GM18498 (cell line): ENCODE data around the gene CGNL1.

Experiments
- ATAC-seq: cut with Tn5 transposase; IDR thresholded peaks from one replicate; pipeline ENCODE4 v1.9.1; 2021; ENCODE audit warnings: mild to moderate bottlenecking, moderate library complexity; ENCODE audit not compliant: unreplicated experiment

The CGNL1 gene

DNA sequence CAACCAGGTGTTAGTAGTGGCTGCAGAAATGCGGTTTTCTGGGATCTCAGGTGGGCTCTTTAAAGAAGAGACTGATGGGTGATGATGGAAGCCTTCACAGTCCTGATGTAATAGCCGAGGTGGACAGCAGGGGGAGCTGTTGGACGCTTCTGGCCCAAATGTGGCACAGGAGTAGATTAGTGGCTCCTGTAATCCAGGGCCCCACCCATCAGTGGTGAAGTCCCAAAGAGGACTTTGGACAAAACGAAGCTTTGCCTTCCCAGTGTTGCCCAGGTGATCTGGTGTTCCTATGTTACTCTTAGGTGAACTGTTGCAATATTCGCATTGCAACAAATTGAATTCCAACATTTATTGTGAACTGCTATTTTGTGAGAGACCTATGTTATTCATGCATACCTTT, 183.6 kb downstream of the CGNL1 start:
- no peak for ATAC-seq

DNA sequence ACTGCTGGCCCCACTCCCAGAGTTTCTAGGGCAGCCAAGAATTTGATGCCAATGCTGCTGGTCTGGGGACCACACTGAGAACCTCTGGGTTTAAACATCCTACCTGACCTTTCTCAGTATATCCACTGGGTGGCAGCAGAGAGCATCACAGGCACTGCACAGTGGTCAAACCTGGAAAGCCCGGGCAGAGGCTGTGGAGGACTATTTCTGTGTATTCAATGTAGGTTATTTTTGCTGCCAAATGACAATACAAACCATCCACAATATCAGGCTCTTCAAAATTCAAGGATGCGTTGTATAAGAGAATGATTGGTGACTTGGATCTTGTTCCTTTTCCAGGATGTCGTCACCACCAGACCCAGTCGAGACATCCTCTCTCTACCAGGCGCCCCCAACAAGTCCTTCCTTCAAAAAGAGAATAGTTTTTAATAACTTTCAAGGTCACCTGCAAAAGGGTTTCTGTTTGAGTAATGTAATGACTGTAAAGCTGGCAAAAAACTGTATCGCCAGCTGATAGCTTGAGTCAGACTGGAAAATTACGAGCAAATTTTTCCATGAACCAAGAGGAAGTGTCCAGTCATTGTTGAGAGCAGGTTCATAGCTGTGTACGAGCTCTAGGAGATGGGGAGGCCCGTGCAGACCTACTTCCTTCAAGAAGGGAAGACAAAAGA, 184.9 kb downstream of the CGNL1 start:
- peak; percentile 88 for ATAC-seq

DNA sequence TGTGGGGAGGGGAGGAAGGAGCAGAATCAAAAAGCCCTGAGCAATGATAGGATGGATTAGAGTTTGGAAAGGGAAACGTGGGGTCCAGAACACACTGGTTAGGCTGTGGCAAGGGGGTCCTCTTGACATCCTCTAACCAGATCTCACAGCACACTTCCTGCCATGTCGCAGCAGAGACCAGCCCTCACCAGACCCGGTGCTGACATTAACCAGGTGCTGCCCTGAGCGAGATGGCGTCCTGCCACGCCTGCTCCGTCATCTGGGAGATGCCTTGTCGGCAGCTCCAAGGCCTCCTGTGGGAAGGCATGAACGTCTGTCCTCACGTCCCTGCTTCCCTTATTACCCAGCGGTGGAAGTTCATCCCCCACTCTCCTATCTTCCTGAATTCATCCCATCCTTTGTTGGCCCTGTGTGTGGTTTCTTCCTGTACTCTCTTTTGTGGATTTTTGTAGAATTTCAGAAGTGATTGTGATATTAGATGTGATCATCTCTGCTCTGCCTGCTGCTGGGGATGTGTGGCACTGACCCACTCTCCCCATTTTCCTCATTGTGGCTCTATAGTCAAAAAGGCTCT, 186.0 kb downstream of the CGNL1 start:
- ATAC-seq: no peak

DNA sequence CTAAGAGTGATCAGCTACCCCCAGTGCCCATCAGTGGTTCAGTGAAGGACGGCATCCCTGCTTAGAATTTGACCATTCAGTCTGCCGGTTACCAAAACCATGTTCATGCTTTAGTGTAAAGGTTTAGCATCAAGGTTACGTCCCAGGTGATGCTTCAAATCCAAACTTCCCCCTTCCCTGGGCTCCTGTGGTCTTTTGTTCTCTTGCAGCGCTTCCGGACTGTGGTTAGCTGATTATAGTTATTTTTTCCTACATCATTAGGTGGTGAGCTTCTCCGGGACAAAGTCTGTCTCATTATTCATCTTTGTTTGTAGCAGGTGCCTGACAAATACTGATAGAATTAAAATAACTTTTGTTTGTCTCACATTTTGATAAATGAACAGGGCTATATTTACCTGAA, 187.1 kb downstream of the CGNL1 start:
- no peak for ATAC-seq

DNA sequence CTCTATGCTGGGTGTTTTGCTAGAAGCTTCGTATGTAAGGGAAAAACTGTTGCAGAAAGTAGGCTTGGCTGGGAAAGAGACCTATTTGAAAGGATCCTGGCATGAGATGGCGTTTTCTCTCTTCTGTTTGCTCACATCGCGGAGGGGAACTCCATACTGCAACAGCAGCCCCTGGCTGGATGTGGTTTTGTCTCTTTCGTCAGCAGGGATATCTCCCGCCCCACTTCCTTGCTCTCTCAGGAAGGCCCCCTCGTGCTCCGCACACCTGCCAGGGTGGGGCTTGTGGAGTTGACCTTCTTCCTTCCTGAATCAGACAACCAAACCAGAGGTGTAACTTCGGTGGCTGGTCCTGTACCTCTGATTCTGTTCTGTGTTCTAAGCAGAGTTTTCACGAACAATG, 189.0 kb downstream of the CGNL1 start:
- no peak for ATAC-seq

DNA sequence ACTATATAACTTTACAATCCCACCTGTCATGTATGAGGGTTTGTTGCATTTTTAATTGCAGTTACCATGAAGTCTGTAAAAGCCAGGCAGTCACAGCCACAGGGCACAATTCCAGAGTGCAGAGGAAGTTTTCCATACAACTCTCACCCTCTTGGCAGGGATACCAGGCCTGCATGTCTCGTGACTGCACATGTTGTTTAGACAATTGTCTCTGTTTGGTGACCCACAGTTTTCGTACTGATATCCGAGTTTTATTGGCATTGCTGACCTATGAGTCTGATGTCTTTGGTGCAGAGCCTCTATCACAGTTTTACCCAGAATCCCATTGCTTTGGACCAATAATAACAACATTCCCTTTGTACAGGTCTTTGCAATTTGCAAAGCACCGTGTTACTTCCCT, 190.5 kb downstream of the CGNL1 start:
- ATAC-seq: no peak

DNA sequence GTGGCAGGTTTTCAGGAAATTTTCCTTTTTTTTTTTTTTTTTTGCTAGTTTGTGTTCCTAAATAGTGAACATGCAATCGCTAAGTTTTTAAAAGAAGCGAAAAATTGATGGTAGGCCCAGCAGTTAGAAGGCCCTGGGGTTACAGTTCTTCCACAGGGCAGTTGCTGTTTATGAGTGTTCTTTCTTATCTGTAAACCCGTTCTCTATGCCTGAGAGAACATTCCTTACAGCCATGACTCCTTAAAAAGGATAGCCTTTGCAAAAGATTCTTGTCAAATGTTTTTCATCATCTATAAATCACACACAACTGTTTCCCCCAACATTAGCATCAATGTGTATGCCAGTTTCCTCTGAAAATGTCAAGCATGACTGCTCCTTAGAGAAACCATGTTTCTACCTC, 191.6 kb downstream of the CGNL1 start:
- ATAC-seq: no peak

DNA sequence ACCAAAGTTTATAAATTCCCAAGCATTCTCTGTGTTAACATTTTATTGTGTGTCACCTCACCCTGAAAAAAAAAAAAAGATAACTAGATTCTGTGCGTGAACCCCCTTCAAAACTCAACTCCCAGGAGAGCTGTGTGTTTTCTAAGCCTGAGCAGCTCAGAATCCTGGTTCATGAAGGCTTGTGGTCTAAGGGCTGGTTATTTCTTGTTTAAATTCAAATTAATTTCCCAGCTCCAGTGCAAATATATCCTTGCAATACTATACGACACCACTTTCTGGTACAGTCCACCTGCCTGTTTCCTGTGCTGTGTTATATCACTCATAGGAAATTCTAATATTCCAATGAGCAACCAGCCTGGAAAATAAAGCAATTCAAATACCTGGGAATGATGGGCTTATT, 192.0 kb downstream of the CGNL1 start:
- ATAC-seq: no peak

DNA sequence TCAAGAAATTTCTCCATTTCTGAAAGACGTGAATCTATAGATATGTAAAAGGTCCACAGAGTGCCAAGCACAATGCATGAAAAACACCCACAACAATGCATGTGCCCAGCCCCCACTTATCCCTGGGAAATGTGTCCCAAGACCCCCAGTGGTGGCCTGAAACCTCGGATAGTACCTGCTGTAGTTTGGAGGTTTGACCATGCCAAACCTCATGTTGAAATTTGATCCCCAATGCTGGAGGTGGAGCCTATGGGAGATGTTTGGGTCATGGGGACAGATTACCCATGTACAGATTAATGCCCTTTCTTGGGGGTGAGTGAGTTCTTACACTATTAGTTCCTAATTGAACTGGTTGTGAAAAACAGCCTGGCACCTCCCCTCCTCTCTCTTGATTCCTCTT, 194.0 kb downstream of the CGNL1 start:
- ATAC-seq: no peak

DNA sequence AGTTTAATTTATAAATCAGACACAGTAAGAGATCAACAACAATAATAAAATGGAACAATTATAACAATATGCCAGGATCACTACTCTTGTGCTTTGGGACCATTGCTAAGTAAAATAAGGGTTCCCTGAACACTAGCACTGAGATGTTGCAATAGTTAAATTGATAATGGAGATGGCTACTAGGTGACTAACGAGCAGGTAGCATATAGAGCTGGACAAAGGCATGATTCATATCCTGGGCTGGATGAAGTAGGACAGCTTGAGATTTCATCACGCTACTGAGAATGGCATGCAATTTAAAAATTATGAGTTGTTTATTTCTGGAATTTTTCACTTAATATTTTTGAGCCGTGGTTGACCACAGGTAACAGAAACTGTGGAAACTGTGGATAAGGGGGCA, 194.7 kb downstream of the CGNL1 start:
- ATAC-seq: no peak

DNA sequence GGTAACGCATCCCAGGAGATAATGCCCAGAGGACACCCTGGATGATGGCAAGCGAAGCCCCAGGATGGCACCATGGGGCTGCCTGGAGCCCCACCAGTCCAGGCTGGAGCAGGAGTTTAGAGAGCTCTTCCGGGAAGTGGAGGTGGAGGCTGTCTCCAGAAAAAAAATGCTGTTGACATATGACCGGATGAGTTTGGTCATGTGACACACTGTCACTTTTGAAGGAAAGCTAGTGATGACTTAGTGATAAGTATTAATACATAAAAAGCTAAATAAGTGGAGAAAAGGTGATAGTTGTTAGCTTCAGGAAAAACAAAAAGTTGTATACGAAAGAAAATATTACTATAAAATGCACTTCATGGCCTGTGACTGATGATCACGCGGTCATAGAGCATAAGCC, 195.4 kb downstream of the CGNL1 start:
- no peak for ATAC-seq

DNA sequence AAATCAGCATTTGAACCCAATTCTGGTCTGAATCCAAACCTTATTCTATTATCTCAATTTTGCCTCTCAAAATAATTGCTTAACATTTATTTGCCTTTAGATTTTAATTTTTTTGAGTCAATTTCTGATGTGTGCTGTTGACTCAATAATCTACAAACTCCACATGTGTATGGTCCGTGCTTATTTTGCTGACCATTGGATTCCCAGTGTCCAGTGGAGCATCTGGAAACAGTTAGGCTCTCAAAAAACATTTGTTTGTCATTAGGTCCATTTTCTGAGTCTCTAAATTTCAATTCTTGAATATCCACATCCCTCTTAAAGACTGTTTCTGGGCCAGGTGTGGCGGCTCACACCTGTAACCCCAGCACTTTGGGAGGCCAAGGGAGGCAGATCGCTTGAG, 196.2 kb downstream of the CGNL1 start:
- no peak for ATAC-seq

DNA sequence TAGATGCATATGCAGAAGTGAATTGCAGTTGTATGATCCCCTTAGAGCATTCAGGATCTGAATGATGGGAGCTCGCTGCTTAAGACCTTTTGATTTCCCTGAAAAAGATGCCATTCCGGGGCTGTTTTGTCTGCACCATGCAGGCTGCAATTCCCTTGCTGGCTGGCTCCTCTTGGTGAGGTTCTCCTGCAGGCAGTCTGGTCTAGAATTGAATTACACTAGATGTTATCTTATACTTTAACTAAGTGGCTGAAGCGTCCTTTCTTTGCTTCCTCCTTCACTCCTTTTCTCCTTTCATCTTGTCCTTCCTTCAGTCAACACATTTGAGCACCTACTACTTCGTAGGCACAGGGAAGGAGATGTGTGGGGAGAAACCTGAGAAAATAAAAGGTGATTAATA, 196.8 kb downstream of the CGNL1 start:
- ATAC-seq: no peak

DNA sequence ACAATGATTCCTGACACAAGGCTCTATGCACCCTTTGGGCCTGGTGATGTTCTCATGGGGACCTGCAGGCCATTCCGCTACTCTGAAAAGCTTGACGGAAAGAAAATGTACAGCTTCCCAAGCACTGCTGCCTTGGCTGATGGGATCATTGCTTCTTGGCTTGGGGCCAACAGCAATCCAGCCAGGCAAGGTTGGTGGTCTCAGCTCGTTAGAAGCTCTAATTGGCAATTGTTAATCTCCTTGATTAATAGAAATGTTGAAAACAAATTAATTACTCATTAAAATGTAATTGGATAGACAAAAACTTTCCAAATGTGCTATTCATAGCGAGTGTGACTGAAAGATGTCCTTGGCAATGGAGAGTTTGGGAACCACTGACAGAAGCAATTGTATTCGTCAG, 199.1 kb downstream of the CGNL1 start:
- no peak for ATAC-seq

DNA sequence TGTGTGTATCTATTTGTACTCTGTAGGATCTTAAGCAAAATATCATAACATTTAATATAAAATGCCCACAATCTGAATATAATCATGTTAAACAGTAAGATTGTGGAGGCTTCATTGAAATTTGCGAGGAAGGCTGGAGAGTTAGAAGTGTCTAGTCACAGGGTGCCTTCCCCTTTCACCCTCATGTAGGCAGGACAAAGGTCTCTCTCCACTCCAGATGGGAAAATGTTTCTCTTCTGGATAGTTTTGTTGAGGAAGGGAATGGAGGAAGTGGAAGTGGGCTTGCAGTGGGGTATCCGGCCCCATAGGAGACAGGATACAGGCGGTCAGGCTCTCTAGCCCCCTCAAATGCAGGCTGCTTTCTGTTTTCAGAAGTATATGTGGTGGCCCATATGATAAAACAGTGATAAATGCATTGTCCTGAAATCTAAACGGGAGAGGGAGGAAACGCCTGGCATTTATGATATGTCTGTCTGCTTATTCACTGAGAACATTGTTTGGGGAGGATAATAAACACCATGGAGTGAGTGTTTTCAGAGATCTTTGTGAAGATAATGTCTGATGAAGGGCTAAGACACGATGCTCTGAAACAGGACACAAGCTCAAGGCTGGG, 202.1 kb downstream of the CGNL1 start:
- ATAC-seq: no peak

DNA sequence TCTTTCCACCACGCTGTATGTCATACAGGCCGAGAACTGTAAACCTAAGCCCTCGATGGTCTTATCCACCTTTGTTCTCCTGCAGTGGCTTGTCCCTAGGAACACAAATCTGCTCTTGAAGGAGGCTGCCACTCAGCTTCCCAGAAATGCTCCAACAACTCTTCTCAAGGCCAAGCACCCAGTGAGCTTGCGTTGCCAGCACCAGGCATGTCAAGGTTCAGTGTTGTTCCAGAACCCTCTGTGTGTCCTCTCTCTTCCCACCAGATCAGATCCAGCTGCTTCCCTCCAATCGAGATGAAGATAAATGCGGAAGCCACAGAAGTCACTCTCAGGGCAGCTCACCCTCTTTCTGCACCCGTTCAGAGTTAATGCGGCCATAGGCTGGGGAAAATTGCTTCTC, 204.1 kb downstream of the CGNL1 start:
- no peak for ATAC-seq

DNA sequence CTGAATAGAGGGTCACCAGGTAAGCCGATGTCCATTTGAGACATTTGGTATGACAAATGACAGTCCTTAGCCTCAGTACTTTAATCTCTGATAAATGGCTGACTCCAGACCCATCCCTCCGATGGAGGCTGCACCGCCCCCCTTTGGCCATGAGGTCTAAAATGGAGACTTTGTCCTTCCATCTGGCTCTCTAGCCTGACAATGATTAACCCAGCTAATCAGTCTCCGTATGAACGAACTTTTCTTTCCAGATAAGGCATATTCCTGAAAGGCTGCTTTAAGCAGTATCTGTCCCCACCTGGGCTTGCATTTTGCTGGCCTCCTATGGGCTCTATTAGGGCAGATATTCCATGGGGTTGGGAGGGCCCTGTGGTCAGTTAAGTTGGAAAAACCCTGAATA, 204.6 kb downstream of the CGNL1 start:
- ATAC-seq: no peak

DNA sequence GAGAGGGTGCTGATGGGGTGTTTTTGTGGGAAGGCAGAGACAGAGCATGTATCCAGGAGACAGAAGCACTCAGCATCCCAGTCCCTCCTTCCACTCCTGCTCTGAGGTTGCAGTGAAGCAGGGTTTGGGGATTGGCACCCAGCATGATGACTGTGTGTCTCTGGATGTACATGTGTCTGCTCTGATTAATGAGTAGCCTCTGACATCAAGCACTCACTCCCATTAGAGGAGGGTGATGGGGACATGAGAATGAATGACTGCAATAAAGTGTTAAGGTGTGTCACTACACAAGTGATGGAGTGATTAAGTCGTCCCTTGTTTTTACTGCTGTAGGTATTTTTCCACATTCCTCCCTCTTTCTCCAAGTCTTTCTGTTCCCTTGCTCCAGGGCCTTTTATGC, 205.8 kb downstream of the CGNL1 start:
- ATAC-seq: no peak

DNA sequence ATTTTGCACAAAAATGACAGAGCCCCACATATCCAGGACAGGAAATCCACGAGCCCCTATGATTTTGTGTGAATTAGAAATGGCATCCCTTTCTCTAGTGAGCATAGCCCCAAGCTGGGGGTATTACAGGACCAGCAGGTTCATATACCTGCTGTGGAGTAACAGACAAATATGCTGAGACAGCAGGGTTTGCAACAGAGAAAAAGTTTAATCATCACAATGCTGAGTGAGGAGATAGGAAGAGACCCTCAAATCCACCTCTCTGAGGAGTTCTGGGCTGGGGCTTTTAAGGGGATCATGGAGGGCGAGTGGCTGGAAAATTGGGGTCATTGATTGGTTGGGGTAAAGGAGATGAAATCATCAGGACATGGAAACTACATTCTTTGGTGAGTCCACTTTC, 207.0 kb downstream of the CGNL1 start:
- ATAC-seq: no peak

DNA sequence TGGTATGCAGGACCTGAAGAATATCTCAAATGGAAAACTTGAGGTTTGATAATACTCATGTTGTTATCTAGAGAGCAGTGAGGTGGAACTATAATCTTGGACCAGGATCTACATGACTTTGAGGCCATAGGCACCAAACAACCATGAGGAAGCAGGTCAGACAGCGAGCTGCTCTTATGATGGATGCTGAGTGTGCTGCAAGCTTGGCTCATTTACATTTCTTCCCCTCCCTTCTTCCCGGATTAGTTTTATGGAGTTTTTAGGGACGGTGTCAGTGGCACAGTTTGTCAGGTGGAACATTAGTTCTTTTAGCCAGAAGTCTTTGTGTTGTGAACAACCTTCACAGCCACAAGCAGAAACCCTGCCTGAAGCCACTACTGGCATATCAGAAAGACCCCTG, 207.4 kb downstream of the CGNL1 start:
- ATAC-seq: no peak

DNA sequence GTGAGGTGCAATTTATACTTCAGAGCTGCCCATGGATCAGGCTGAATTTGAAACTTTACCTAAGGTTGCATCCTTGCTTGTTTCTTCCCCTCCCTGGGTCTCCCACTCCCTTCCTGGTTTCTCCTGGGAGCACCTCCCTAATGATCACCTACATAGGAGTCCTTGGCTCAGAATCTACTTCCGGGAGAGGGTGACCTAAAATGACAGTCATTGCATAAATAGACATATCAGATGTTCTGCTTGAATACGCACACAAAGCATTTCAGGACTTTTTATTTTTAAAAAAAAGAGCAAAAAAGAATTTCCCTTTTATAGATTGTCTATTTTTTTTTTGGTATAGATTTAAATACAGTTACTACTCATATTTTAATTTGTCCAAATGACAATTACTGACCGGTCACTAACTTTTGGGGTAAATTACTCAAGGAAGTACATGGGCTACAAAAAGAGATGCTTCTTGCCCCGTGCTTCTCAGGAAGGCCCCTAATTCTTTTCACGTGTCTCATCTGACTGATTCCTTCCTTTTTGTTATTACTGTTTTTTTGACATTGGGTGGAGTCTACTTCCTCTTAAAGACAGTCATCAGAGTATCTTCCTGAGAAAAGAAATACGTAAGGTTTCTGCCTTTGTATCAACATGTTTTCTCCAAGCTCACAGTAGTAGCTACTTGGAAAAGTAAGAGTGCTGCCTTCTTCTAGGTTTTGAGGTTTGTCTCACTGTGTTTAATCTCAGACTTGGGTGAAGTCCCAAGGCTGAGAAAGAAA, 210.5 kb downstream of the CGNL1 start:
- no peak for ATAC-seq

DNA sequence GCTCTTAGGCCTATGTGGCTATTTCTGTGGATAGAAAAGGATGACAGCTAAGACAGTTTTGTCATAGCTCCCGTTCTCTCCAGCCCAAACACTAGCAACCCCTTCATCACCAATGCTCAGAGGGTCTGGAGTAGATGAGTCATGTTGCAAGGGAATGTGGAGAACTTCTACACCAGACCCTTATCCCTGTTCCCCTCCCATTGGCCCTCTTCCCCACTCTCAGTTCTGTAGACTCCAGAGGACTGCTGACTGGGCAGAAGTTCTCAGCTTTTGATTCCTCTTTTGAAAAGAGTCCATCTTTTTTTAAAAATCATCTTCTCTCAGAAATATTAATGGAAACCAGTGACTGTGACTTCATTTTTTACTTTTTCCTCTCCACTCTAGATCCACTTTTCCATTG, 213.0 kb downstream of the CGNL1 start:
- ATAC-seq: no peak
